IMR-90 (cell line): ENCODE results near the gene C5AR1. TPM values are rescaled to one million over a fixed set of nuclear protein-coding genes. Genes with fewer than 3 reads are reported as not detected.

ENCODE experiments used
- ATAC-seq: fragments of 200-7000 bp; cut with Tn5 transposase; 2 replicates; pipeline ENCODE4 v1.9.1; 2020; ENCODE audit warnings: low read depth, mild to moderate bottlenecking, moderate library complexity
- BruUV-seq: library from RNA; stranded (reverse); fragments of 400-500 nt; replicated peaks from 2 replicates; lab custom pipeline; 2021; lab: Mats Ljungman, UMichigan
- CTCF ChIA-PET: fragments of 300-600 bp; formaldehyde crosslinking; extraction: SDS; loops from one replicate; lab custom pipeline; 2021; ENCODE audit warnings: antibody characterized with exemption; lab: Yijun Ruan, JAX
- POLR2A ChIA-PET: fragments of 300-600 bp; sonication (Branson Sonifier 250); formaldehyde crosslinking; loops from one replicate; lab custom pipeline; 2022; ENCODE audit warnings: antibody characterized with exemption; ENCODE audit not compliant: unreplicated experiment; lab: Charles Lee
- DNase-seq: peaks from one replicate; pipeline ENCODE4 v3.0.0; 2013
- H2AFZ ChIP-seq: replicated peaks from 2 replicates; pipeline ENCODE3; 2013; ENCODE audit warnings: low read length, mild to moderate bottlenecking; ENCODE audit not compliant: poor library complexity
- H2AK5ac ChIP-seq: 2 replicates; pipeline ENCODE4 v1.6.1; 2013; ENCODE audit warnings: low read depth, low read length, inconsistent platforms
- H2AK9ac ChIP-seq: replicated peaks from 2 replicates; pipeline ENCODE3; 2013; ENCODE audit warnings: mild to moderate bottlenecking, low read depth, low read length, moderate library complexity; ENCODE audit not compliant: poor library complexity
- H2BK120ac ChIP-seq: 2 replicates; pipeline ENCODE4 v1.6.1; 2013; ENCODE audit warnings: low read depth, low read length, inconsistent platforms
- H2BK15ac ChIP-seq: 3 replicates; pipeline ENCODE4 v1.6.1; 2013; ENCODE audit warnings: low read depth, low read length, inconsistent platforms
- H2BK20ac ChIP-seq: 2 replicates; pipeline ENCODE4 v1.6.1; 2013; ENCODE audit warnings: low read depth, mild to moderate bottlenecking, inconsistent platforms, low read length, moderate library complexity
- H2BK5ac ChIP-seq: 2 replicates; pipeline ENCODE4 v1.6.1; 2013; ENCODE audit warnings: mild to moderate bottlenecking, low read depth, low read length, inconsistent platforms; ENCODE audit not compliant: poor library complexity, severe bottlenecking
- H3K14ac ChIP-seq: replicated peaks from 2 replicates; pipeline ENCODE4 v1.6.1; 2013; ENCODE audit warnings: low read depth, low read length, inconsistent platforms
- H3K18ac ChIP-seq: 2 replicates; pipeline ENCODE4 v1.6.1; 2013; ENCODE audit warnings: low read depth, low read length, control low read depth
- H3K23ac ChIP-seq: 2 replicates; pipeline ENCODE4 v1.6.1; 2013; ENCODE audit warnings: low read depth, low read length, inconsistent platforms
- H3K27ac ChIP-seq: 2 replicates; pipeline ENCODE4 v1.5.1; 2013; ENCODE audit warnings: mild to moderate bottlenecking, control low read depth, low read length; ENCODE audit not compliant: insufficient read depth
- H3K27me3 ChIP-seq: 2 replicates; pipeline ENCODE4 v1.6.1; 2013; ENCODE audit warnings: low read length; ENCODE audit not compliant: control insufficient read depth, insufficient read depth
- H3K36me3 ChIP-seq: 2 replicates; pipeline ENCODE4 v1.6.1; 2013; ENCODE audit warnings: low read length, mixed read lengths; ENCODE audit not compliant: control insufficient read depth, insufficient read depth
- H3K4ac ChIP-seq: 2 replicates; pipeline ENCODE4 v1.6.1; 2013; ENCODE audit warnings: low read depth, low read length, inconsistent platforms
- H3K4me1 ChIP-seq: 2 replicates; pipeline ENCODE4 v1.6.1; 2013; ENCODE audit warnings: low read length, mixed read lengths; ENCODE audit not compliant: control insufficient read depth, insufficient read depth
- H3K4me2 ChIP-seq: 2 replicates; pipeline ENCODE4 v1.6.1; 2013; ENCODE audit warnings: low read depth, mild to moderate bottlenecking, control low read depth, low read length, moderate library complexity
- H3K4me3 ChIP-seq: 2 replicates; pipeline ENCODE4 v1.5.1; 2013; ENCODE audit warnings: low read depth, mild to moderate bottlenecking, control low read depth, low read length, moderate library complexity; ENCODE audit not compliant: insufficient read depth
- H3K56ac ChIP-seq: 2 replicates; pipeline ENCODE4 v1.6.1; 2013; ENCODE audit warnings: low read length, inconsistent platforms; ENCODE audit not compliant: insufficient read depth; ENCODE audit errors: extremely low read depth
- H3K79me1 ChIP-seq, 2 experiments: 2 replicates each; pipeline ENCODE4 v1.6.1; 2013; ENCODE audit warnings: low read length in 2 of 2, inconsistent platforms in 1 of 2, low read depth in 1 of 2
- H3K9ac ChIP-seq: 2 replicates; pipeline ENCODE4 v1.6.1; 2013; ENCODE audit warnings: low read depth, low read length, control low read depth
- H3K9me1 ChIP-seq: 2 replicates; pipeline ENCODE4 v1.6.1; 2013; ENCODE audit warnings: low read length, inconsistent platforms; ENCODE audit not compliant: insufficient read depth
- H3K9me3 ChIP-seq: 2 replicates; pipeline ENCODE4 v1.6.1; 2013; ENCODE audit warnings: low read length; ENCODE audit not compliant: control insufficient read depth, insufficient read depth
- H4K20me1 ChIP-seq: 2 replicates; pipeline ENCODE4 v1.6.1; 2013; ENCODE audit warnings: low read length, inconsistent platforms; ENCODE audit not compliant: insufficient read depth
- H4K5ac ChIP-seq: 2 replicates; pipeline ENCODE4 v1.6.1; 2013; ENCODE audit warnings: mild to moderate bottlenecking, low read depth, low read length, control low read depth
- H4K8ac ChIP-seq, 2 experiments: 2 replicates each; pipeline ENCODE4 v1.6.1; 2013; ENCODE audit warnings: low read depth in 2 of 2, low read length in 2 of 2, control low read depth in 1 of 2, inconsistent platforms in 1 of 2
- H4K91ac ChIP-seq: 2 replicates; pipeline ENCODE4 v1.6.1; 2013; ENCODE audit warnings: low read depth, low read length, inconsistent platforms; ENCODE audit not compliant: insufficient read depth
- BHLHE40 ChIP-seq: fragments of 150-350 bp; IDR thresholded peaks from 2 replicates; pipeline ENCODE4 v1.6.1; 2016; ENCODE audit warnings: mild to moderate bottlenecking, low read depth, low read length
- CEBPB ChIP-seq: IDR thresholded peaks from 2 replicates; pipeline ENCODE4 v1.6.1; 2012; ENCODE audit warnings: low read depth, low read length, improper control_type of control experiment
- CHD1 ChIP-seq: IDR thresholded peaks from 2 replicates; pipeline ENCODE4 v1.6.1; 2012; ENCODE audit warnings: low read depth, low read length, improper control_type of control experiment
- CTCF ChIP-seq: conservative IDR thresholded peaks from 2 replicates; pipeline ENCODE4 v1.5.1; 2012; ENCODE audit warnings: mild to moderate bottlenecking, low read depth, low read length, improper control_type of control experiment
- ELK1 ChIP-seq: fragments of 150-350 bp; IDR thresholded peaks from 2 replicates; pipeline ENCODE4 v1.6.1; 2016; ENCODE audit warnings: low read depth, mild to moderate bottlenecking, low read length, moderate library complexity, borderline replicate concordance
- FOS ChIP-seq: fragments of 150-350 bp; IDR thresholded peaks from 2 replicates; pipeline ENCODE4 v1.6.1; 2016; ENCODE audit warnings: low read depth, low read length
- MAFK ChIP-seq: IDR thresholded peaks from 2 replicates; pipeline ENCODE4 v1.6.1; 2012; ENCODE audit warnings: low read depth, low read length, improper control_type of control experiment
- MAZ ChIP-seq: IDR thresholded peaks from 2 replicates; pipeline ENCODE4 v1.6.1; 2012; ENCODE audit warnings: low read depth, mild to moderate bottlenecking, low read length, improper control_type of control experiment, moderate library complexity, borderline replicate concordance
- MXI1 ChIP-seq: IDR thresholded peaks from 2 replicates; pipeline ENCODE4 v1.6.1; 2012; ENCODE audit warnings: low read depth, mild to moderate bottlenecking, low read length, moderate library complexity, borderline replicate concordance
- NFE2L2 ChIP-seq: fragments of 150-350 bp; IDR thresholded peaks from 2 replicates; pipeline ENCODE4 v1.6.1; 2016; ENCODE audit warnings: low read depth, mild to moderate bottlenecking, low read length
- POLR2A ChIP-seq: IDR thresholded peaks from 2 replicates; pipeline ENCODE4 v1.6.1; 2012; ENCODE audit warnings: mild to moderate bottlenecking, low read depth, low read length
- RAD21 ChIP-seq: IDR thresholded peaks from 2 replicates; pipeline ENCODE4 v1.6.1; 2012; ENCODE audit warnings: low read length, improper control_type of control experiment
- RCOR1 ChIP-seq: IDR thresholded peaks from 2 replicates; pipeline ENCODE4 v1.6.1; 2012; ENCODE audit warnings: mild to moderate bottlenecking, low read length, improper control_type of control experiment; ENCODE audit not compliant: insufficient replicate concordance
- RFX5 ChIP-seq: IDR thresholded peaks from 2 replicates; pipeline ENCODE4 v1.8.0; 2012; ENCODE audit warnings: low read depth, mild to moderate bottlenecking, low read length, moderate library complexity
- SMC3 ChIP-seq: fragments of 150-350 bp; IDR thresholded peaks from 2 replicates; pipeline ENCODE4 v1.6.1; 2016; ENCODE audit warnings: low read depth, mild to moderate bottlenecking, antibody characterized with exemption, low read length, moderate library complexity
- USF2 ChIP-seq: fragments of 150-350 bp; IDR thresholded peaks from 2 replicates; pipeline ENCODE4 v1.6.1; 2017; ENCODE audit warnings: mild to moderate bottlenecking, antibody characterized with exemption, low read length, low read depth
- WGBS, 2 experiments: methylation state at CpG; one replicate each; pipeline versions ENCODE4 v1.1.5 to v1.1.7; 2013; ENCODE audit warnings: missing lambda C conversion rate in 2 of 2; ENCODE audit not compliant: insufficient read length in 1 of 2; ENCODE audit errors: extremely low coverage in 2 of 2; 5-methylcytosine and 5-hydroxymethylcytosine counted together
- dilution Hi-C: fragments of 300-500 bp; cut with HindIII; formaldehyde crosslinking; loops from one replicate; pipeline ENCODE4 v1.14.3; 2018; ENCODE audit warnings: low sequenced_read_pairs; ENCODE audit not compliant: unreplicated experiment
- in situ Hi-C: fragments of 300-500 bp; cut with MboI; formaldehyde crosslinking; loops from 3 replicates; pipeline ENCODE4 v1.14.3; 2019; ENCODE audit warnings: low sequenced_read_pairs, inconsistent platforms, mixed read lengths
- intact Hi-C: fragments of 100-400 bp; cut with micrococcal nuclease; formaldehyde crosslinking; loops from 2 replicates; pipeline ENCODE4 v1.10.0; 2022
- polyA plus RNA-seq, 3 experiments: library from polyadenylated mRNA; depleted of rRNA; stranded (reverse); fragments of >200 nt; gene quantifications; 2 replicates each; pipeline ENCODE4 v1.2.3, GENCODE V29; 2012; ENCODE audit warnings: low replicate concordance in 1 of 3
- total RNA-seq: library from RNA; depleted of rRNA; stranded (reverse); fragments of >200 nt; gene quantifications from 2 replicates; pipeline ENCODE4 v1.2.3, GENCODE V29; 2012

Gene C5AR1
- total and polyA plus RNA-seq, 2 of the 4 experiments (the other 2 are of a cell fraction): under 0.01 to 1.0 TPM

- CTCF ChIA-PET: interaction anchor here (0.6 kb wide), 1 partner anchor 128 kb away, joined by 4 read pairs; no protein-coding TSS in a partner anchor
- dilution Hi-C loops: no loop called here
- in situ Hi-C loops: no loop called here
These were observed 52.7 kb downstream of the C5AR1 start for GRCh38 chr19:47362321-47362720.

More at GRCh38 chr19:47362321-47362720, 52.7 kb downstream of the C5AR1 start:
- H2BK5ac ChIP-seq: no peak overlapping the region
- no peak overlapping the region for H3K4me3 ChIP-seq
- peaks cover 6% of the 10 kb centered on the region for H4K20me1 ChIP-seq
- no peak overlapping the region for H3K4me2 ChIP-seq
- no peaks in the 10 kb centered on the region for H3K27me3 ChIP-seq
- no peak overlapping the region for H2BK120ac ChIP-seq
- H3K27ac ChIP-seq: no peak overlapping the region
- POLR2A ChIA-PET: no interaction called here
- no peak overlapping the region for H2BK20ac ChIP-seq
- intact Hi-C loops: no loop called here
- 98% methylated on average over 7 of the region's 21 CpGs; no CpG with 5 or more reads in 1 of the 2 experiments for WGBS, 2 experiments
- H3K9me1 ChIP-seq: peaks cover 3% of the 10 kb centered on the region
- H4K5ac ChIP-seq: no peak overlapping the region
- H4K91ac ChIP-seq: no peak overlapping the region
- DNase-seq: no peak
- H3K4me1 ChIP-seq: 0 out of 2 replicates have a peak, but pooled peaks cover 2% of the 10 kb centered on the region
- no peak overlapping the region for H2AK9ac ChIP-seq
- no peak overlapping the region for H2AFZ ChIP-seq
- no peak overlapping the region for H3K56ac ChIP-seq
- no peak overlapping the region for H3K4ac ChIP-seq
- no peaks in the 10 kb centered on the region for H3K9me3 ChIP-seq
- no peak for ATAC-seq
- H3K36me3 ChIP-seq: peaks cover 51% of the 10 kb centered on the region
- no peak overlapping the region for H2AK5ac ChIP-seq
- no peak for TF ChIP-seq POLR2A
- TF ChIP-seq ELK1: no peak
- no peak for TF ChIP-seq BHLHE40
- TF ChIP-seq CEBPB: no peak
- TF ChIP-seq RFX5: no peak
- TF ChIP-seq FOS: no peak
- TF ChIP-seq MAFK: no peak
- TF ChIP-seq NFE2L2: no peak
- TF ChIP-seq MXI1: no peak
- TF ChIP-seq CTCF: no peak
- no peak for TF ChIP-seq SMC3
- TF ChIP-seq CHD1: no peak
- TF ChIP-seq MAZ: no peak
- no peak for TF ChIP-seq RAD21
- no peak for TF ChIP-seq RCOR1
- no peak for TF ChIP-seq USF2
- no peak overlapping the region for H4K8ac ChIP-seq
- H3K79me1 ChIP-seq: peaks cover 0 to 29% of the 10 kb centered on the region in 2 experiments; a peak in 2 of 4 replicates
- no TSS peak for BruUV-seq
- no peak overlapping the region for H3K14ac ChIP-seq
- no peak overlapping the region for H3K9ac ChIP-seq
- H2BK15ac ChIP-seq: no peak overlapping the region
- no peak overlapping the region for H3K23ac ChIP-seq
- H3K18ac ChIP-seq: no peak overlapping the region
